A549 (cell line): ENCODE data around the gene KARS1.

Experiments
- BHLHE40 ChIP-seq: IDR thresholded peaks from 2 replicates; pipeline ENCODE4 v1.6.1; 2012; ENCODE audit warnings: low read depth, low read length, inconsistent platforms
- CBX2 ChIP-seq: fragments of 200-600 bp; sonication (generic); IDR thresholded peaks from 2 replicates; pipeline ENCODE4 v1.6.1; 2016; ENCODE audit warnings: low read depth, mild to moderate bottlenecking, borderline replicate concordance
- CEBPB ChIP-seq, 2 experiments: fragments of >200 bp in 1 of 2; sonication (Bioruptor Twin) in 1 of 2; formaldehyde crosslinking in 1 of 2; IDR thresholded peaks; 2 replicates each; pipeline ENCODE4 v1.6.1; 2012 to 2016
- FOSL2 ChIP-seq, 2 experiments: fragments of 450-650 bp in 1 of 2; fragments of >200 bp in 1 of 2; sonication (Bioruptor Twin) in 1 of 2; formaldehyde crosslinking; IDR thresholded peaks; 2 replicates each; pipeline versions ENCODE4 v1.5.0 to v1.6.1; 2016 to 2020; ENCODE audit warnings: mild to moderate bottlenecking in 1 of 2, moderate library complexity in 1 of 2
- HOXB5 ChIP-seq: fragments of 250-450 bp; sonication (Bioruptor Pico); IDR thresholded peaks from 2 replicates; pipeline ENCODE4 v1.5.0; 2020; ENCODE audit warnings: mild to moderate bottlenecking, moderate library complexity
- MAX ChIP-seq: IDR thresholded peaks from 2 replicates; pipeline ENCODE4 v1.6.1; 2012
- NPAS2 ChIP-seq: fragments of 250-450 bp; sonication (Bioruptor Pico); IDR thresholded peaks from 2 replicates; pipeline ENCODE4 v1.8.0; 2022; ENCODE audit warnings: mild to moderate bottlenecking, moderate library complexity, borderline replicate concordance
- PHF8 ChIP-seq: fragments of 200-600 bp; sonication (generic); IDR thresholded peaks from 2 replicates; pipeline ENCODE4 v1.6.1; 2016; ENCODE audit warnings: low read depth, mild to moderate bottlenecking, antibody characterized with exemption, moderate library complexity, borderline replicate concordance
- TP53 ChIP-seq: fragments of 250-450 bp; sonication (Bioruptor Pico); IDR thresholded peaks from 2 replicates; pipeline ENCODE4 v1.5.0; 2021; ENCODE audit warnings: mild to moderate bottlenecking, moderate library complexity
- ZFP36 ChIP-seq: fragments of 450-650 bp; IDR thresholded peaks from 2 replicates; pipeline ENCODE4 v1.6.1; 2014; ENCODE audit warnings: borderline replicate concordance; ENCODE audit not compliant: partially characterized antibody
- ZSCAN20 ChIP-seq: fragments of 250-450 bp; sonication (Bioruptor Pico); IDR thresholded peaks from 2 replicates; pipeline ENCODE4 v1.8.0; 2022; ENCODE audit warnings: mild to moderate bottlenecking, moderate library complexity
- TF ChIP-seq, protein P1 (sequence below): fragments of >200 bp; sonication (Bioruptor Twin); formaldehyde crosslinking; IDR thresholded peaks from 3 replicates; pipeline ENCODE4 v1.5.1; 2016

- TF ChIP-seq PHF8 (no peak), BHLHE40 (no peak), CBX2 (no peak), HOXB5 (CRISPR knock-in tag) (no peak), ZSCAN20 (CRISPR knock-in tag) (no peak), MAX (no peak), CEBPB (IDR thresholded peaks at IDR 0.05) (no peak), FOSL2 (IDR thresholded peaks at IDR 0.05) (no peak), FOSL2 (CRISPR knock-in tag; IDR thresholded peaks at IDR 0.05) (no peak), TP53 (CRISPR knock-in tag) (no peak), ZFP36 (no peak), NPAS2 (CRISPR knock-in tag) (no peak)
- TF ChIP-seq, protein P1, sequence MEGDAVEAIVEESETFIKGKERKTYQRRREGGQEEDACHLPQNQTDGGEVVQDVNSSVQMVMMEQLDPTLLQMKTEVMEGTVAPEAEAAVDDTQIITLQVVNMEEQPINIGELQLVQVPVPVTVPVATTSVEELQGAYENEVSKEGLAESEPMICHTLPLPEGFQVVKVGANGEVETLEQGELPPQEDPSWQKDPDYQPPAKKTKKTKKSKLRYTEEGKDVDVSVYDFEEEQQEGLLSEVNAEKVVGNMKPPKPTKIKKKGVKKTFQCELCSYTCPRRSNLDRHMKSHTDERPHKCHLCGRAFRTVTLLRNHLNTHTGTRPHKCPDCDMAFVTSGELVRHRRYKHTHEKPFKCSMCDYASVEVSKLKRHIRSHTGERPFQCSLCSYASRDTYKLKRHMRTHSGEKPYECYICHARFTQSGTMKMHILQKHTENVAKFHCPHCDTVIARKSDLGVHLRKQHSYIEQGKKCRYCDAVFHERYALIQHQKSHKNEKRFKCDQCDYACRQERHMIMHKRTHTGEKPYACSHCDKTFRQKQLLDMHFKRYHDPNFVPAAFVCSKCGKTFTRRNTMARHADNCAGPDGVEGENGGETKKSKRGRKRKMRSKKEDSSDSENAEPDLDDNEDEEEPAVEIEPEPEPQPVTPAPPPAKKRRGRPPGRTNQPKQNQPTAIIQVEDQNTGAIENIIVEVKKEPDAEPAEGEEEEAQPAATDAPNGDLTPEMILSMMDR = no peak
These were observed 29.4 kb upstream of the KARS1 start, which contains the start of gene CPHXL2 for GRCh38 chr16:75676909-75677308.
